Neural cell (in vitro differentiated cells): ENCODE measurements around the gene CUL4B. TPM values are rescaled to one million over a fixed set of nuclear protein-coding genes. Genes with fewer than 3 reads are reported as not detected.

Experiments used
- H2AFZ ChIP-seq: fragments of 200-600, 300-800 bp; sonication (generic), shearing (Covaris generic); 2 replicates; pipeline ENCODE4 v1.6.0; 2014; ENCODE audit warnings: low read depth, mild to moderate bottlenecking, antibody characterized with exemption, low read length, moderate library complexity
- H3F3A ChIP-seq: fragments of 200-600 bp; shearing (Covaris generic); 2 replicates; pipeline ENCODE4 v1.6.1; 2016; ENCODE audit warnings: mild to moderate bottlenecking, moderate library complexity, mixed read lengths, antibody characterized with exemption, low read length; ENCODE audit not compliant: insufficient read depth, poor library complexity, severe bottlenecking
- H3K27ac ChIP-seq: fragments of 200-600, 300-800 bp; sonication (generic), shearing (Covaris generic); 2 replicates; pipeline ENCODE4 v1.5.1; 2014; ENCODE audit warnings: mild to moderate bottlenecking, low read length, moderate library complexity
- H3K27me3 ChIP-seq: fragments of 300-800, 200-600 bp; sonication (generic), shearing (Covaris generic); 2 replicates; pipeline ENCODE4 v1.6.0; 2014; ENCODE audit warnings: mild to moderate bottlenecking, low read depth, low read length, moderate library complexity; ENCODE audit not compliant: insufficient read depth
- H3K36me3 ChIP-seq: fragments of 300-800, 200-600 bp; sonication (generic), shearing (Covaris generic); 2 replicates; pipeline ENCODE4 v1.5.1; 2014; ENCODE audit warnings: mild to moderate bottlenecking, antibody characterized with exemption, low read length, moderate library complexity; ENCODE audit not compliant: insufficient read depth
- H3K4me2 ChIP-seq: fragments of 300-800, 200-600 bp; sonication (generic), shearing (Covaris generic); 2 replicates; pipeline ENCODE4 v1.6.0; 2014; ENCODE audit warnings: mild to moderate bottlenecking, low read length
- H3K4me3 ChIP-seq: fragments of 300-800, 200-600 bp; sonication (generic), shearing (Covaris generic); 2 replicates; pipeline ENCODE4 v1.5.1; 2014; ENCODE audit warnings: mild to moderate bottlenecking, low read length, moderate library complexity
- H3K79me2 ChIP-seq: fragments of 200-600 bp; shearing (Covaris generic); replicated peaks from 2 replicates; pipeline ENCODE4 v1.6.0; 2014; ENCODE audit warnings: mild to moderate bottlenecking, low read length, moderate library complexity; ENCODE audit not compliant: insufficient read depth
- H3K9ac ChIP-seq: fragments of 300-800, 200-600 bp; sonication (generic), shearing (Covaris generic); 2 replicates; pipeline ENCODE4 v1.6.1; 2016; ENCODE audit warnings: mild to moderate bottlenecking, low read length, mixed read lengths
- H3K9me2 ChIP-seq: fragments of 200-600 bp; shearing (Covaris generic); 2 replicates; pipeline ENCODE4 v1.6.1; 2016; ENCODE audit warnings: mild to moderate bottlenecking, low read length, mixed read lengths; ENCODE audit not compliant: insufficient read depth
- H3K9me3 ChIP-seq: fragments of 200-600, 300-800 bp; sonication (generic), shearing (Covaris generic); 2 replicates; pipeline ENCODE4 v1.6.1; 2016; ENCODE audit warnings: mild to moderate bottlenecking, mixed run types, low read length, moderate library complexity, mixed read lengths
- H4K20me1 ChIP-seq: fragments of 200-600 bp; shearing (Covaris generic); 2 replicates; pipeline ENCODE4 v1.6.1; 2016; ENCODE audit warnings: mild to moderate bottlenecking, mixed run types; ENCODE audit not compliant: insufficient read depth
- EP300 ChIP-seq: fragments of 450-650 bp; conservative IDR thresholded peaks from 2 replicates; pipeline ENCODE4 v1.6.1; 2014; ENCODE audit warnings: antibody characterized with exemption, mild to moderate bottlenecking, moderate library complexity; ENCODE audit not compliant: poor library complexity, severe bottlenecking
- EZH2 ChIP-seq: fragments of 200-600, 300-800 bp; shearing (Covaris generic), sonication (generic); IDR thresholded peaks from 2 replicates; pipeline ENCODE4 v1.6.1; 2014; ENCODE audit warnings: antibody characterized with exemption, low read length, borderline replicate concordance, mild to moderate bottlenecking; ENCODE audit not compliant: insufficient read depth, poor library complexity, severe bottlenecking
- MXI1 ChIP-seq: fragments of 450-650 bp; conservative IDR thresholded peaks from 2 replicates; pipeline ENCODE4 v1.6.1; 2014; ENCODE audit warnings: antibody characterized with exemption, mild to moderate bottlenecking; ENCODE audit not compliant: poor library complexity, severe bottlenecking
- POLR2AphosphoS5 ChIP-seq: IDR thresholded peaks from 2 replicates; pipeline ENCODE4 v1.6.1; 2012
- RAD21 ChIP-seq: fragments of 450-650 bp; conservative IDR thresholded peaks from 2 replicates; pipeline ENCODE4 v1.6.1; 2014; ENCODE audit warnings: antibody characterized with exemption, mild to moderate bottlenecking, moderate library complexity
- REST ChIP-seq: IDR thresholded peaks from 2 replicates; pipeline ENCODE4 v1.6.1; 2012; ENCODE audit warnings: borderline replicate concordance
- SMC3 ChIP-seq: fragments of 450-650 bp; conservative IDR thresholded peaks from 2 replicates; pipeline ENCODE4 v1.6.1; 2014; ENCODE audit warnings: antibody characterized with exemption, mild to moderate bottlenecking, moderate library complexity; ENCODE audit not compliant: poor library complexity
- TAF1 ChIP-seq: IDR thresholded peaks from 2 replicates; pipeline ENCODE4 v1.6.1; 2012; ENCODE audit warnings: low read depth
- polyA plus RNA-seq: library from polyadenylated mRNA; depleted of rRNA; stranded (reverse); fragments of >200 nt; gene quantifications from 2 replicates; pipeline ENCODE4 v1.2.3, GENCODE V29; 2014
- TF ChIP-seq, protein P1 (sequence below): fragments of 450-650 bp; IDR thresholded peaks from 2 replicates; pipeline ENCODE4 v1.5.1; 2014; ENCODE audit warnings: antibody characterized with exemption, mild to moderate bottlenecking, moderate library complexity; ENCODE audit not compliant: poor library complexity, severe bottlenecking

Gene CUL4B
- polyA plus RNA-seq, 1 donor from 2014 or later = 82.7 TPM

DNA sequence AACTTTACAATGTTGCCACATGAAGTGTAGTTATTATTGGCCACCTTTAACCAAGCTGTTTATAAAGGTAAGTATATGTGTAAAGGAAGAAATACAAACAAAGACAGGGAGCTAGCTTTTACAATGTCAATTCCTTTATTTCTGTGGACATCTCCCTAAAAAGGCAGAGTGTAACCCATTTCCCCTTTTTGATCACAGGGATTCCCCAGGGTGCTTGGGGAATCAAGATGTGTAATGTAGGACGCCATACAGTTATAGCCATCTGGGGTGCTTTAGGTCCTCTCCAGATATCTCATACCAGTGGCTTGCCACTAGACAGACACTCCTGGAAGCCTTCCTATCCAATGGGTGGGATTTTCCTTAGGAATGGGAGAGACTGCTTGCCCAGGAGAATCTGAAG is 4.2 kb upstream of the CUL4B start:
- Histone ChIP-seq H3K27ac (no peak overlapping the region), H3K27me3 (no peaks in the 10 kb centered on the region), H2AFZ (no peak overlapping the region), H3K36me3 (no peaks in the 10 kb centered on the region), H3K9me2 (no peaks in the 10 kb centered on the region), H3K4me2 (no peak overlapping the region), H3K79me2 (no peaks in the 10 kb centered on the region), H3F3A (no peaks in the 10 kb centered on the region), H3K9me3 (no peaks in the 10 kb centered on the region), H3K4me3 (no peak overlapping the region), H4K20me1 (no peaks in the 10 kb centered on the region), H3K9ac (no peak overlapping the region)
- TF ChIP-seq TAF1 = no peak
- no peak for TF ChIP-seq REST
- TF ChIP-seq MXI1 = no peak
- no peak for TF ChIP-seq SMC3
- no peak for TF ChIP-seq RAD21
- no peak for TF ChIP-seq POLR2AphosphoS5
- no peak for TF ChIP-seq EZH2
- TF ChIP-seq, protein P1, sequence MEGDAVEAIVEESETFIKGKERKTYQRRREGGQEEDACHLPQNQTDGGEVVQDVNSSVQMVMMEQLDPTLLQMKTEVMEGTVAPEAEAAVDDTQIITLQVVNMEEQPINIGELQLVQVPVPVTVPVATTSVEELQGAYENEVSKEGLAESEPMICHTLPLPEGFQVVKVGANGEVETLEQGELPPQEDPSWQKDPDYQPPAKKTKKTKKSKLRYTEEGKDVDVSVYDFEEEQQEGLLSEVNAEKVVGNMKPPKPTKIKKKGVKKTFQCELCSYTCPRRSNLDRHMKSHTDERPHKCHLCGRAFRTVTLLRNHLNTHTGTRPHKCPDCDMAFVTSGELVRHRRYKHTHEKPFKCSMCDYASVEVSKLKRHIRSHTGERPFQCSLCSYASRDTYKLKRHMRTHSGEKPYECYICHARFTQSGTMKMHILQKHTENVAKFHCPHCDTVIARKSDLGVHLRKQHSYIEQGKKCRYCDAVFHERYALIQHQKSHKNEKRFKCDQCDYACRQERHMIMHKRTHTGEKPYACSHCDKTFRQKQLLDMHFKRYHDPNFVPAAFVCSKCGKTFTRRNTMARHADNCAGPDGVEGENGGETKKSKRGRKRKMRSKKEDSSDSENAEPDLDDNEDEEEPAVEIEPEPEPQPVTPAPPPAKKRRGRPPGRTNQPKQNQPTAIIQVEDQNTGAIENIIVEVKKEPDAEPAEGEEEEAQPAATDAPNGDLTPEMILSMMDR = no peak
- no peak for TF ChIP-seq EP300

DNA sequence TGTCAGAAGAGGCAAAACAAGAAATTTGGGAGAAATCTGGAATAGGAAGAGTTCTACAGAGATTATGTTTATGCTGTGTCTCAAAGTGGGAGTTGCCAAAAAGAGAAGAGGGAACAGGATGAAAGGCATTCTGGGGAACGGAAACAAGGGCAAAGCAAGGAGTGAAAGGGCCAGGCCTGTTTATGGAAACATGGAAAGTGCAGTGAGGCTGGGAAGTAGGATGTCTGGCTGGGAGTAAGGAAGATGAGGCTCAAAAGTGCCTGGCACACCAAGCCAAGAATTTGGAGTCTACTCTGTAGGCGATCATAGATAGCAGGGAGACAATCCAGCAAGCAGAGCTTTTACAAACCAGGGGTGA is 1.8 kb upstream of the CUL4B start:
- Histone ChIP-seq H3K9me2 (no peaks in the 10 kb centered on the region), H3K27me3 (no peaks in the 10 kb centered on the region), H3K36me3 (no peaks in the 10 kb centered on the region), H3K4me2 (no peak overlapping the region), H3K9me3 (no peaks in the 10 kb centered on the region), H3K79me2 (peaks cover 22% of the 10 kb centered on the region), H2AFZ (no peak overlapping the region), H3K27ac (no peak overlapping the region), H3K4me3 (no peak overlapping the region), H3F3A (no peaks in the 10 kb centered on the region), H4K20me1 (no peaks in the 10 kb centered on the region), H3K9ac (no peak overlapping the region)
- TF ChIP-seq EZH2 = no peak
- no peak for TF ChIP-seq TAF1
- TF ChIP-seq REST = no peak
- TF ChIP-seq RAD21 = no peak
- no peak for TF ChIP-seq EP300
- TF ChIP-seq MXI1 = no peak
- no peak for TF ChIP-seq SMC3
- TF ChIP-seq, protein P1 = no peak
- TF ChIP-seq POLR2AphosphoS5 = no peak
